H9 (cell line): ENCODE data around the gene MYO5B. TPM values are rescaled to one million over a fixed set of nuclear protein-coding genes. Genes with fewer than 3 reads are reported as not detected.

Experiments
- DNase-seq: peaks from one replicate; pipeline ENCODE4 v3.0.0-alpha.2; 2017
- H2AFZ ChIP-seq: one replicate; pipeline ENCODE4 v1.6.1; 2013; ENCODE audit warnings: mild to moderate bottlenecking, low read length, control low read depth, moderate library complexity
- H2AK5ac ChIP-seq: 2 replicates; pipeline ENCODE4 v1.6.1; 2013; ENCODE audit warnings: low read length, control low read depth, mixed read lengths; ENCODE audit not compliant: insufficient read length
- H2BK120ac ChIP-seq: one replicate; pipeline ENCODE4 v1.6.1; 2013; ENCODE audit warnings: low read depth, mild to moderate bottlenecking, low read length, control low read depth, inconsistent platforms; ENCODE audit not compliant: poor library complexity, severe bottlenecking
- H2BK12ac ChIP-seq: 2 replicates; pipeline ENCODE4 v1.6.1; 2013; ENCODE audit warnings: low read length, control low read depth, mixed read lengths, low read depth; ENCODE audit not compliant: insufficient read length
- H2BK15ac ChIP-seq: 2 replicates; pipeline ENCODE4 v1.6.1; 2013; ENCODE audit warnings: low read depth, low read length, control low read depth
- H2BK20ac ChIP-seq: one replicate; pipeline ENCODE4 v1.6.1; 2013; ENCODE audit warnings: low read depth, mild to moderate bottlenecking, low read length, control low read depth, inconsistent platforms; ENCODE audit not compliant: poor library complexity, severe bottlenecking
- H2BK5ac ChIP-seq: 2 replicates; pipeline ENCODE4 v1.6.1; 2013; ENCODE audit warnings: low read length, control low read depth, mixed read lengths; ENCODE audit not compliant: insufficient read length
- H3K14ac ChIP-seq: 2 replicates; pipeline ENCODE4 v1.6.1; 2013; ENCODE audit warnings: low read length, control low read depth; ENCODE audit not compliant: insufficient read depth
- H3K18ac ChIP-seq: 2 replicates; pipeline ENCODE4 v1.6.1; 2013; ENCODE audit warnings: low read depth, mild to moderate bottlenecking, mixed read lengths, low read length, control low read depth; ENCODE audit not compliant: insufficient read length
- H3K23ac ChIP-seq: 2 replicates; pipeline ENCODE4 v1.6.1; 2013; ENCODE audit warnings: low read length, control low read depth, mixed read lengths, low read depth; ENCODE audit not compliant: insufficient read length
- H3K23me2 ChIP-seq: 2 replicates; pipeline ENCODE4 v1.6.1; 2013; ENCODE audit warnings: low read depth, mild to moderate bottlenecking, mixed read lengths, low read length, control low read depth; ENCODE audit not compliant: insufficient read length, poor library complexity, severe bottlenecking
- H3K27ac ChIP-seq: 2 replicates; pipeline ENCODE4 v1.5.1; 2013; ENCODE audit warnings: low read length, control low read depth, mixed read lengths, low read depth; ENCODE audit not compliant: insufficient read length
- H3K27me3 ChIP-seq: 2 replicates; pipeline ENCODE4 v1.6.1; 2013; ENCODE audit warnings: low read length, control low read depth, inconsistent platforms; ENCODE audit not compliant: insufficient read depth
- H3K4ac ChIP-seq: 2 replicates; pipeline ENCODE4 v1.6.1; 2013; ENCODE audit warnings: low read depth, mild to moderate bottlenecking, control low read depth, inconsistent platforms, low read length, moderate library complexity
- H3K4me1 ChIP-seq: 2 replicates; pipeline ENCODE4 v1.6.1; 2013; ENCODE audit warnings: low read length, control low read depth, inconsistent platforms; ENCODE audit not compliant: insufficient read depth
- H3K4me2 ChIP-seq: 2 replicates; pipeline ENCODE4 v1.6.1; 2013; ENCODE audit warnings: low read length, control low read depth, mixed read lengths; ENCODE audit not compliant: insufficient read length, insufficient read depth
- H3K56ac ChIP-seq: 2 replicates; pipeline ENCODE4 v1.6.1; 2013; ENCODE audit warnings: low read depth, mild to moderate bottlenecking, mixed read lengths, low read length, control low read depth; ENCODE audit not compliant: insufficient read length
- H3K79me1 ChIP-seq: 2 replicates; pipeline ENCODE4 v1.6.1; 2013; ENCODE audit warnings: low read depth, mild to moderate bottlenecking, moderate library complexity, low read length, control low read depth, inconsistent platforms; ENCODE audit not compliant: insufficient read depth, poor library complexity, severe bottlenecking
- H3K79me2 ChIP-seq: 2 replicates; pipeline ENCODE4 v1.6.1; 2013; ENCODE audit warnings: low read length, control low read depth, inconsistent platforms; ENCODE audit not compliant: insufficient read depth
- H3K9ac ChIP-seq: 2 replicates; pipeline ENCODE4 v1.6.1; 2013; ENCODE audit warnings: low read length, control low read depth, mixed read lengths; ENCODE audit not compliant: insufficient read length; ENCODE audit errors: extremely low read depth
- H3K9me3 ChIP-seq: one replicate; pipeline ENCODE4 v1.6.1; 2013; ENCODE audit warnings: low read depth, low read length, inconsistent platforms; ENCODE audit not compliant: control insufficient read depth
- H3T11ph ChIP-seq: one replicate; pipeline ENCODE4 v1.6.1; 2013; ENCODE audit warnings: mild to moderate bottlenecking, low read length, control low read depth, inconsistent platforms
- H4K20me1 ChIP-seq: one replicate; pipeline ENCODE4 v1.6.1; 2013; ENCODE audit not compliant: control insufficient read depth, insufficient read length, insufficient read depth
- H4K5ac ChIP-seq: 2 replicates; pipeline ENCODE4 v1.6.1; 2013; ENCODE audit warnings: low read depth, mild to moderate bottlenecking, mixed read lengths, low read length, control low read depth; ENCODE audit not compliant: insufficient read length
- H4K8ac ChIP-seq: replicated peaks from 2 replicates; pipeline ENCODE4 v1.6.1; 2013; ENCODE audit warnings: low read length, control low read depth, mixed read lengths, low read depth; ENCODE audit not compliant: insufficient read length
- H4K91ac ChIP-seq: 2 replicates; pipeline ENCODE4 v1.6.1; 2013; ENCODE audit warnings: low read depth, mild to moderate bottlenecking, moderate library complexity, mixed read lengths, low read length, control low read depth; ENCODE audit not compliant: insufficient read length
- H3K27ac Mint-ChIP-seq, 3 experiments: 2 replicates in 2 of 3; 3 replicates in 1 of 3; pipeline ENCODE4 v1.8.0; 2020 to 2021; ENCODE audit warnings: mixed read lengths in 3 of 3, mild to moderate bottlenecking in 1 of 3, moderate library complexity in 1 of 3
- H3K27me3 Mint-ChIP-seq: 2 replicates; pipeline ENCODE4 v1.8.0; 2021; ENCODE audit warnings: low read depth, mild to moderate bottlenecking, moderate library complexity, mixed read lengths
- H3K36me3 Mint-ChIP-seq, 3 experiments: 2 replicates in 2 of 3; 3 replicates in 1 of 3; pipeline ENCODE4 v1.8.0; 2020 to 2021; ENCODE audit warnings: low read depth in 3 of 3, mixed read lengths in 3 of 3; ENCODE audit not compliant: insufficient read depth in 1 of 3
- H3K4me1 Mint-ChIP-seq, 2 experiments: 2 replicates each; pipeline ENCODE4 v1.8.0; 2020; ENCODE audit warnings: mixed read lengths in 2 of 2
- H3K4me3 Mint-ChIP-seq, 2 experiments: 2 replicates in 1 of 2; 3 replicates in 1 of 2; pipeline ENCODE4 v1.8.0; 2020 to 2021; ENCODE audit warnings: mild to moderate bottlenecking in 2 of 2, mixed read lengths in 2 of 2, moderate library complexity in 1 of 2
- H3K9me3 Mint-ChIP-seq, 2 experiments: 2 replicates in 1 of 2; 3 replicates in 1 of 2; pipeline ENCODE4 v1.8.0; 2020; ENCODE audit warnings: mild to moderate bottlenecking in 2 of 2, mixed read lengths in 2 of 2, moderate library complexity in 1 of 2
- CTCF ChIP-seq: fragments of 200-600 bp; sonication (generic); conservative IDR thresholded peaks from 3 replicates; pipeline ENCODE4 v1.8.0; 2021; ENCODE audit warnings: antibody characterized with exemption, mild to moderate bottlenecking
- WGBS: extraction: QIAGEN DNeasy Blood & Tissue Kit; methylation state at CpG from one replicate; pipeline ENCODE4 v1.1.7; 2013; ENCODE audit warnings: missing lambda C conversion rate, low lambda C conversion rate, mixed read lengths; ENCODE audit not compliant: insufficient read length; ENCODE audit errors: extremely low coverage; 5-methylcytosine and 5-hydroxymethylcytosine counted together
- total RNA-seq: library from RNA; stranded (reverse); gene quantifications from 2 replicates; pipeline ENCODE4 v1.2.1, GENCODE V29; 2021

Gene MYO5B
- total RNA-seq, 1 experiment from 2014 or later = 9.3 TPM

- no peak overlapping the region for H2BK120ac ChIP-seq
- H2AK5ac ChIP-seq = no peak overlapping the region
- no peak overlapping the region for H4K5ac ChIP-seq
- no CpG with 5 or more reads among the region's 5 CpGs for WGBS
- H3K9me3 ChIP-seq = no peaks in the 10 kb centered on the region
- no peaks in the 10 kb centered on the region for H3K79me1 ChIP-seq
- Mint-ChIP-seq H3K4me3 (no peak overlapping the region), H3K27me3 (no peaks in the 10 kb centered on the region; the same call in 1 of the 2 replicates), H3K27ac (no peak overlapping the region), H3K36me3 (no peaks in the 10 kb centered on the region), H3K4me1 (peaks cover 7 to 9% of the 10 kb centered on the region in 2 experiments; a peak in 3 of 4 replicates), H3K9me3 (no peaks in the 10 kb centered on the region)
- H3K9ac ChIP-seq = no peak overlapping the region
- H2BK12ac ChIP-seq = no peak overlapping the region
- no peak overlapping the region for H4K91ac ChIP-seq
- H2AFZ ChIP-seq = no peak overlapping the region
- no peak overlapping the region for H3T11ph ChIP-seq
- no peaks in the 10 kb centered on the region for H3K79me2 ChIP-seq
- H4K8ac ChIP-seq = no peak overlapping the region
- no peak overlapping the region for H3K27ac ChIP-seq
- no peak overlapping the region for H2BK20ac ChIP-seq
- peaks cover 4% of the 10 kb centered on the region; the same call in 1 of the 2 replicates for H3K4me1 ChIP-seq
- no peak for DNase-seq
- H4K20me1 ChIP-seq = no peaks in the 10 kb centered on the region
- no peak overlapping the region for H3K56ac ChIP-seq
- no peaks in the 10 kb centered on the region for H3K23me2 ChIP-seq
- no peaks in the 10 kb centered on the region for H3K27me3 ChIP-seq
- H3K23ac ChIP-seq = no peak overlapping the region
- H3K14ac ChIP-seq = no peak overlapping the region
- no peak overlapping the region for H2BK15ac ChIP-seq
- H2BK5ac ChIP-seq = no peak overlapping the region
- no peak overlapping the region for H3K18ac ChIP-seq
- no peak overlapping the region for H3K4me2 ChIP-seq
- no peak for TF ChIP-seq CTCF
- no peak overlapping the region for H3K4ac ChIP-seq
Measured at GRCh38 chr18:50000227-50000626, 194.7 kb downstream of the MYO5B start.
